GM21367 (cell line): ENCODE results near the gene MSH3.
"Not testable (repeated sequence)": the region's sequence is repeated elsewhere in the genome, so short reads cannot be mapped to it uniquely, and the experiment has no call there.

Experiments used
- ATAC-seq: cut with Tn5 transposase; IDR thresholded peaks from one replicate; pipeline ENCODE4 v1.9.1; 2021; ENCODE audit not compliant: unreplicated experiment

MSH3 gene

GRCh38 chr5:80784451-80784850, 130.0 kb downstream of the MSH3 start:
- no peak for ATAC-seq

- ATAC-seq: not testable (repeated sequence)
These were observed 135.0 kb downstream of the MSH3 start for GRCh38 chr5:80789319-80790016.

- no peak for ATAC-seq
These were observed 136.2 kb downstream of the MSH3 start for GRCh38 chr5:80790698-80791097.

GRCh38 chr5:80793354-80793753, 138.9 kb downstream of the MSH3 start:
- ATAC-seq: no peak

- no peak for ATAC-seq
These were observed 142.4 kb downstream of the MSH3 start for GRCh38 chr5:80796846-80797245.

- ATAC-seq: no peak
These were observed 143.1 kb downstream of the MSH3 start for GRCh38 chr5:80797428-80798024.

GRCh38 chr5:80798166-80798565, 143.7 kb downstream of the MSH3 start:
- no peak for ATAC-seq

GRCh38 chr5:80798633-80799032, 144.2 kb downstream of the MSH3 start:
- no peak for ATAC-seq

- ATAC-seq: no peak
These were observed 144.6 kb downstream of the MSH3 start for GRCh38 chr5:80799041-80799440.

GRCh38 chr5:80799573-80799972, 145.1 kb downstream of the MSH3 start:
- ATAC-seq: no peak

GRCh38 chr5:80804332-80804731, 149.9 kb downstream of the MSH3 start:
- no peak for ATAC-seq

- ATAC-seq: no peak
These were observed 150.6 kb downstream of the MSH3 start for GRCh38 chr5:80805038-80805437.

- ATAC-seq: no peak
These were observed 152.5 kb downstream of the MSH3 start for GRCh38 chr5:80806929-80807328.

GRCh38 chr5:80809451-80809850, 155.0 kb downstream of the MSH3 start:
- ATAC-seq: no peak

GRCh38 chr5:80810425-80810824, 156.0 kb downstream of the MSH3 start:
- ATAC-seq: no peak

GRCh38 chr5:80816590-80816989, 162.1 kb downstream of the MSH3 start:
- no peak for ATAC-seq

GRCh38 chr5:80820685-80821084, 166.2 kb downstream of the MSH3 start:
- no peak for ATAC-seq

- no peak for ATAC-seq
These were observed 168.2 kb downstream of the MSH3 start for GRCh38 chr5:80822640-80823039.

GRCh38 chr5:80824159-80824558, 169.7 kb downstream of the MSH3 start:
- not testable (repeated sequence) for ATAC-seq

GRCh38 chr5:80825786-80826460, 171.5 kb downstream of the MSH3 start:
- ATAC-seq: no peak

GRCh38 chr5:80834710-80835109, 180.3 kb downstream of the MSH3 start:
- ATAC-seq: no peak

- ATAC-seq: no peak
These were observed 180.7 kb downstream of the MSH3 start for GRCh38 chr5:80835128-80835527.
